NT2/D1 (cell line): Measurements from ENCODE around the gene FAM229B.

Source experiments
- DNase-seq: peaks from one replicate; pipeline ENCODE4 v3.0.0-alpha.2; 2011; ENCODE audit warnings: low read depth, low spot score
- H3K27me3 ChIP-seq: 2 replicates; pipeline ENCODE4 v1.6.0; 2011; ENCODE audit warnings: mild to moderate bottlenecking; ENCODE audit not compliant: insufficient read length, insufficient read depth
- H3K36me3 ChIP-seq: 2 replicates; pipeline ENCODE4 v1.6.1; 2011; ENCODE audit warnings: mild to moderate bottlenecking, low read length, mixed read lengths; ENCODE audit not compliant: insufficient read depth, insufficient read length
- H3K4me1 ChIP-seq: 2 replicates; pipeline ENCODE4 v1.5.1; 2011; ENCODE audit not compliant: insufficient read depth, insufficient read length
- H3K4me3 ChIP-seq: 2 replicates; pipeline ENCODE4 v1.5.1; 2011; ENCODE audit warnings: low read depth; ENCODE audit not compliant: insufficient read length
- H3K9ac ChIP-seq: 2 replicates; pipeline ENCODE4 v1.6.0; 2011; ENCODE audit warnings: low read depth; ENCODE audit not compliant: insufficient read length
- H3K9me3 ChIP-seq: 2 replicates; pipeline ENCODE4 v1.5.1; 2011; ENCODE audit warnings: mild to moderate bottlenecking, low read length; ENCODE audit not compliant: insufficient read depth
- SUZ12 ChIP-seq: IDR thresholded peaks from 2 replicates; pipeline ENCODE4 v1.6.1; 2011; ENCODE audit not compliant: insufficient read length, insufficient read depth; ENCODE audit errors: extremely low read depth
- YY1 ChIP-seq: IDR thresholded peaks from 2 replicates; pipeline ENCODE4 v1.6.1; 2011; ENCODE audit not compliant: insufficient read length, insufficient read depth
- ZNF274 ChIP-seq: IDR thresholded peaks from 2 replicates; pipeline ENCODE4 v1.6.1; 2011; ENCODE audit warnings: mild to moderate bottlenecking, low read depth, low read length

FAM229B gene

DNA sequence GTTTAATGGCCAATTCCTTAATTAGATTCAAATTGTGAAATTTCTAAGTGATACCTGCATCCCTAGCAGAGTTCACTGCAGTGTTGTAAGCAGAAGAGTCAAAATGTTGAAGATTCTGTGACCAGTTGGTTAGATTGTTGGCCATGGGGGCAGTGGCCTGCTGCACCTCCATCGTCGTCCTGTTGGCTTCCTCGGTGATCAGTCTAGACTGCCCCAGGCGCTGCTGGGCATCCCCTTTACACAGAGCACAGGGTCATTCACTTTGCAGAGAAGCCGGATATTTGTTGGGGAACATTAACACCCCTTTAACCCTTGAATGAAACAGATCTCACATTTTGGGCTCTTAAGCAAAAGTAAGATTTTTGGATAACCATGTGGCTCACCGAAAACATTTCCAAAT, 60.7 kb downstream of the FAM229B start:
- Histone ChIP-seq H3K9me3 (no peaks in the 10 kb centered on the region), H3K4me3 (no peak overlapping the region), H3K27me3 (no peaks in the 10 kb centered on the region), H3K9ac (no peak overlapping the region), H3K36me3 (no peaks in the 10 kb centered on the region), H3K4me1 (no peaks in the 10 kb centered on the region)
- no peak for TF ChIP-seq SUZ12
- TF ChIP-seq ZNF274: no peak
- no peak for TF ChIP-seq YY1
- DNase-seq: no peak

DNA sequence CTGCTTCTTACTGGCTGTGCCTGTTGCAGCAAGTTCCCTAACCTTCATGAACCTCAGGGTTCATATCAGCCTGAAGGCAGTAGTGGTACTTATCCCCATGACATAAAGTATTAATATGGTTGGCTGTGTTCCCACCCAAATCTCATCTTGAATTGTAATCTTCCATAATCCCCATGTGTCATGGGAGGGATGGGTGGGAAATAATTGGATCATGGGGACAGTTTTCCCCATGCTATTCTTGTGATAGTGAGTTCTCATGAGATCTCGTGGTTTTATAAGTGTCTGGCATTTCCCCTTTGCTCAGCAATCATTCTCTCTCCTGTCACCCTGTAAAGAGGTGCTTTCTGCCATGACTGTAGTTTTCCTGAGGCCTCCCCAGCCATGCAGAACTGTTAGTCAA, 61.8 kb downstream of the FAM229B start:
- Histone ChIP-seq H3K9me3 (no peaks in the 10 kb centered on the region), H3K4me3 (no peak overlapping the region), H3K27me3 (no peaks in the 10 kb centered on the region), H3K9ac (no peak overlapping the region), H3K4me1 (no peaks in the 10 kb centered on the region), H3K36me3 (no peaks in the 10 kb centered on the region)
- DNase-seq: no peak
- TF ChIP-seq ZNF274 (no peak), SUZ12 (no peak), YY1 (no peak)

DNA sequence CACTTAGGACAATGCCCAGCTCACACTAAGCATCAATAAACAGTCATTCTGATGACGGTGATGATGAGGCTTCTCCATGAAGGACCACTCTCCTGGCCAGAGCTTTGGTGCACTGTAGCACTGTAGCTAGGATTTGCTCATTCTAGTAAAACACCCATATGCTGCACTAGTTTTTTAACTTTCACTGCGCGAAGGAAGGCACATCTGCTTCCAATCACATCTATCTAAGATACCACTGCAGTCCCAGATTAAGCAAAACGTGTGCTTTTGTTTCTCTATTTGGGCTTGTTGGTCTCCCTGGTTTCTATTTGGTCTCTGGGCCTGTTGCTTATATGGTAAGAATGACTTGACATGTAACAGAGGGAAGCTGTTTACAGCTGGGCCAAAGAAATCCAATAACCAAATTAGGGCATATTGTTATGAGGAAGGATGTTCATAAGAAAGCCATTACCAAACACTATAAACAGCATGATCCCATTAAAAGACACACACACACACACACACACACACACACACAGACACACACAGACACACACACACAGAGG, 62.4 kb downstream of the FAM229B start:
- no peak overlapping the region for H3K9ac ChIP-seq
- TF ChIP-seq SUZ12 (no peak), YY1 (no peak), ZNF274 (no peak)
- no peaks in the 10 kb centered on the region for H3K27me3 ChIP-seq
- no peak for DNase-seq
- no peak overlapping the region for H3K4me3 ChIP-seq
- no peaks in the 10 kb centered on the region for H3K36me3 ChIP-seq
- H3K4me1 ChIP-seq: no peaks in the 10 kb centered on the region
- no peaks in the 10 kb centered on the region for H3K9me3 ChIP-seq

DNA sequence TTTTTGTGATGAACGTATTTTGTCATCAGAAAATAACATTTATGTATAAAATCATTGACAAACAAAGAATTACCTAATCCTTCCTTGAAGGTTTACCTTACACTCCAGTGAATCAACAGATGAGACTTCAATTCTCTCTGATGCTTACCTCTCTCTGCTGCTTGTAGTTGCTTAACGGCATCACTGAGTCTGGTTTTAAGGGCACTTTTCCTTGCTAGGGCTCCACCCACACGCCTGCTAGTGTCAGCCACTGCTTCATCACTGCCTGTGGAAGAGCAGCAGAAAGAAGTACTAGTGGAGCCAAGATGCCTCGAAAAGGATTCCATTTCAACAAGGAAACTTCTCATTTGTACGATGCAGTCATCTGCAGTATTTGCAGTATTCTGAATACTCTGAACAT, 63.0 kb downstream of the FAM229B start:
- H3K9me3 ChIP-seq: no peaks in the 10 kb centered on the region
- no peaks in the 10 kb centered on the region for H3K27me3 ChIP-seq
- H3K9ac ChIP-seq: no peak overlapping the region
- H3K4me3 ChIP-seq: no peak overlapping the region
- TF ChIP-seq ZNF274 (no peak), SUZ12 (no peak), YY1 (no peak)
- no peaks in the 10 kb centered on the region for H3K36me3 ChIP-seq
- H3K4me1 ChIP-seq: no peaks in the 10 kb centered on the region
- no peak for DNase-seq
